IMR-90 (cell line): ENCODE results near the gene NUDT8. TPM values are rescaled to one million over a fixed set of nuclear protein-coding genes. Genes with fewer than 3 reads are reported as not detected.

Source experiments
- ATAC-seq: fragments of 200-7000 bp; cut with Tn5 transposase; 2 replicates; pipeline ENCODE4 v1.9.1; 2020; ENCODE audit warnings: low read depth, mild to moderate bottlenecking, moderate library complexity
- BruUV-seq: library from RNA; stranded (reverse); fragments of 400-500 nt; replicated peaks from 2 replicates; lab custom pipeline; 2021; lab: Mats Ljungman, UMichigan
- CTCF ChIA-PET: fragments of 300-600 bp; formaldehyde crosslinking; extraction: SDS; loops from one replicate; lab custom pipeline; 2021; ENCODE audit warnings: antibody characterized with exemption; lab: Yijun Ruan, JAX
- POLR2A ChIA-PET: fragments of 300-600 bp; sonication (Branson Sonifier 250); formaldehyde crosslinking; loops from one replicate; lab custom pipeline; 2022; ENCODE audit warnings: antibody characterized with exemption; ENCODE audit not compliant: unreplicated experiment; lab: Charles Lee
- DNase-seq: peaks from one replicate; pipeline ENCODE4 v3.0.0; 2013
- H2AFZ ChIP-seq: replicated peaks from 2 replicates; pipeline ENCODE3; 2013; ENCODE audit warnings: low read length, mild to moderate bottlenecking; ENCODE audit not compliant: poor library complexity
- H2AK5ac ChIP-seq: 2 replicates; pipeline ENCODE4 v1.6.1; 2013; ENCODE audit warnings: low read depth, low read length, inconsistent platforms
- H2AK9ac ChIP-seq: replicated peaks from 2 replicates; pipeline ENCODE3; 2013; ENCODE audit warnings: mild to moderate bottlenecking, low read depth, low read length, moderate library complexity; ENCODE audit not compliant: poor library complexity
- H2BK120ac ChIP-seq: 2 replicates; pipeline ENCODE4 v1.6.1; 2013; ENCODE audit warnings: low read depth, low read length, inconsistent platforms
- H2BK15ac ChIP-seq: 3 replicates; pipeline ENCODE4 v1.6.1; 2013; ENCODE audit warnings: low read depth, low read length, inconsistent platforms
- H2BK20ac ChIP-seq: 2 replicates; pipeline ENCODE4 v1.6.1; 2013; ENCODE audit warnings: low read depth, mild to moderate bottlenecking, inconsistent platforms, low read length, moderate library complexity
- H2BK5ac ChIP-seq: 2 replicates; pipeline ENCODE4 v1.6.1; 2013; ENCODE audit warnings: mild to moderate bottlenecking, low read depth, low read length, inconsistent platforms; ENCODE audit not compliant: poor library complexity, severe bottlenecking
- H3K14ac ChIP-seq: replicated peaks from 2 replicates; pipeline ENCODE4 v1.6.1; 2013; ENCODE audit warnings: low read depth, low read length, inconsistent platforms
- H3K18ac ChIP-seq: 2 replicates; pipeline ENCODE4 v1.6.1; 2013; ENCODE audit warnings: low read depth, low read length, control low read depth
- H3K23ac ChIP-seq: 2 replicates; pipeline ENCODE4 v1.6.1; 2013; ENCODE audit warnings: low read depth, low read length, inconsistent platforms
- H3K27ac ChIP-seq: 2 replicates; pipeline ENCODE4 v1.5.1; 2013; ENCODE audit warnings: mild to moderate bottlenecking, control low read depth, low read length; ENCODE audit not compliant: insufficient read depth
- H3K27me3 ChIP-seq: 2 replicates; pipeline ENCODE4 v1.6.1; 2013; ENCODE audit warnings: low read length; ENCODE audit not compliant: control insufficient read depth, insufficient read depth
- H3K36me3 ChIP-seq: 2 replicates; pipeline ENCODE4 v1.6.1; 2013; ENCODE audit warnings: low read length, mixed read lengths; ENCODE audit not compliant: control insufficient read depth, insufficient read depth
- H3K4ac ChIP-seq: 2 replicates; pipeline ENCODE4 v1.6.1; 2013; ENCODE audit warnings: low read depth, low read length, inconsistent platforms
- H3K4me1 ChIP-seq: 2 replicates; pipeline ENCODE4 v1.6.1; 2013; ENCODE audit warnings: low read length, mixed read lengths; ENCODE audit not compliant: control insufficient read depth, insufficient read depth
- H3K4me2 ChIP-seq: 2 replicates; pipeline ENCODE4 v1.6.1; 2013; ENCODE audit warnings: low read depth, mild to moderate bottlenecking, control low read depth, low read length, moderate library complexity
- H3K4me3 ChIP-seq: 2 replicates; pipeline ENCODE4 v1.5.1; 2013; ENCODE audit warnings: low read depth, mild to moderate bottlenecking, control low read depth, low read length, moderate library complexity; ENCODE audit not compliant: insufficient read depth
- H3K56ac ChIP-seq: 2 replicates; pipeline ENCODE4 v1.6.1; 2013; ENCODE audit warnings: low read length, inconsistent platforms; ENCODE audit not compliant: insufficient read depth; ENCODE audit errors: extremely low read depth
- H3K79me1 ChIP-seq, 2 experiments: 2 replicates each; pipeline ENCODE4 v1.6.1; 2013; ENCODE audit warnings: low read length in 2 of 2, inconsistent platforms in 1 of 2, low read depth in 1 of 2
- H3K9ac ChIP-seq: 2 replicates; pipeline ENCODE4 v1.6.1; 2013; ENCODE audit warnings: low read depth, low read length, control low read depth
- H3K9me1 ChIP-seq: 2 replicates; pipeline ENCODE4 v1.6.1; 2013; ENCODE audit warnings: low read length, inconsistent platforms; ENCODE audit not compliant: insufficient read depth
- H3K9me3 ChIP-seq: 2 replicates; pipeline ENCODE4 v1.6.1; 2013; ENCODE audit warnings: low read length; ENCODE audit not compliant: control insufficient read depth, insufficient read depth
- H4K20me1 ChIP-seq: 2 replicates; pipeline ENCODE4 v1.6.1; 2013; ENCODE audit warnings: low read length, inconsistent platforms; ENCODE audit not compliant: insufficient read depth
- H4K5ac ChIP-seq: 2 replicates; pipeline ENCODE4 v1.6.1; 2013; ENCODE audit warnings: mild to moderate bottlenecking, low read depth, low read length, control low read depth
- H4K8ac ChIP-seq, 2 experiments: 2 replicates each; pipeline ENCODE4 v1.6.1; 2013; ENCODE audit warnings: low read depth in 2 of 2, low read length in 2 of 2, control low read depth in 1 of 2, inconsistent platforms in 1 of 2
- H4K91ac ChIP-seq: 2 replicates; pipeline ENCODE4 v1.6.1; 2013; ENCODE audit warnings: low read depth, low read length, inconsistent platforms; ENCODE audit not compliant: insufficient read depth
- BHLHE40 ChIP-seq: fragments of 150-350 bp; IDR thresholded peaks from 2 replicates; pipeline ENCODE4 v1.6.1; 2016; ENCODE audit warnings: mild to moderate bottlenecking, low read depth, low read length
- CEBPB ChIP-seq: IDR thresholded peaks from 2 replicates; pipeline ENCODE4 v1.6.1; 2012; ENCODE audit warnings: low read depth, low read length, improper control_type of control experiment
- CHD1 ChIP-seq: IDR thresholded peaks from 2 replicates; pipeline ENCODE4 v1.6.1; 2012; ENCODE audit warnings: low read depth, low read length, improper control_type of control experiment
- CTCF ChIP-seq: conservative IDR thresholded peaks from 2 replicates; pipeline ENCODE4 v1.5.1; 2012; ENCODE audit warnings: mild to moderate bottlenecking, low read depth, low read length, improper control_type of control experiment
- ELK1 ChIP-seq: fragments of 150-350 bp; IDR thresholded peaks from 2 replicates; pipeline ENCODE4 v1.6.1; 2016; ENCODE audit warnings: low read depth, mild to moderate bottlenecking, low read length, moderate library complexity, borderline replicate concordance
- FOS ChIP-seq: fragments of 150-350 bp; IDR thresholded peaks from 2 replicates; pipeline ENCODE4 v1.6.1; 2016; ENCODE audit warnings: low read depth, low read length
- MAFK ChIP-seq: IDR thresholded peaks from 2 replicates; pipeline ENCODE4 v1.6.1; 2012; ENCODE audit warnings: low read depth, low read length, improper control_type of control experiment
- MAZ ChIP-seq: IDR thresholded peaks from 2 replicates; pipeline ENCODE4 v1.6.1; 2012; ENCODE audit warnings: low read depth, mild to moderate bottlenecking, low read length, improper control_type of control experiment, moderate library complexity, borderline replicate concordance
- MXI1 ChIP-seq: IDR thresholded peaks from 2 replicates; pipeline ENCODE4 v1.6.1; 2012; ENCODE audit warnings: low read depth, mild to moderate bottlenecking, low read length, moderate library complexity, borderline replicate concordance
- NFE2L2 ChIP-seq: fragments of 150-350 bp; IDR thresholded peaks from 2 replicates; pipeline ENCODE4 v1.6.1; 2016; ENCODE audit warnings: low read depth, mild to moderate bottlenecking, low read length
- POLR2A ChIP-seq: IDR thresholded peaks from 2 replicates; pipeline ENCODE4 v1.6.1; 2012; ENCODE audit warnings: mild to moderate bottlenecking, low read depth, low read length
- RCOR1 ChIP-seq: IDR thresholded peaks from 2 replicates; pipeline ENCODE4 v1.6.1; 2012; ENCODE audit warnings: mild to moderate bottlenecking, low read length, improper control_type of control experiment; ENCODE audit not compliant: insufficient replicate concordance
- RFX5 ChIP-seq: IDR thresholded peaks from 2 replicates; pipeline ENCODE4 v1.8.0; 2012; ENCODE audit warnings: low read depth, mild to moderate bottlenecking, low read length, moderate library complexity
- SMC3 ChIP-seq: fragments of 150-350 bp; IDR thresholded peaks from 2 replicates; pipeline ENCODE4 v1.6.1; 2016; ENCODE audit warnings: low read depth, mild to moderate bottlenecking, antibody characterized with exemption, low read length, moderate library complexity
- USF2 ChIP-seq: fragments of 150-350 bp; IDR thresholded peaks from 2 replicates; pipeline ENCODE4 v1.6.1; 2017; ENCODE audit warnings: mild to moderate bottlenecking, antibody characterized with exemption, low read length, low read depth
- WGBS, 2 experiments: methylation state at CpG; one replicate each; pipeline versions ENCODE4 v1.1.5 to v1.1.7; 2013; ENCODE audit warnings: missing lambda C conversion rate in 2 of 2; ENCODE audit not compliant: insufficient read length in 1 of 2; ENCODE audit errors: extremely low coverage in 2 of 2; 5-methylcytosine and 5-hydroxymethylcytosine counted together
- dilution Hi-C: fragments of 300-500 bp; cut with HindIII; formaldehyde crosslinking; loops from one replicate; pipeline ENCODE4 v1.14.3; 2018; ENCODE audit warnings: low sequenced_read_pairs; ENCODE audit not compliant: unreplicated experiment
- in situ Hi-C: fragments of 300-500 bp; cut with MboI; formaldehyde crosslinking; loops from 3 replicates; pipeline ENCODE4 v1.14.3; 2019; ENCODE audit warnings: low sequenced_read_pairs, inconsistent platforms, mixed read lengths
- intact Hi-C: fragments of 100-400 bp; cut with micrococcal nuclease; formaldehyde crosslinking; loops from 2 replicates; pipeline ENCODE4 v1.10.0; 2022
- polyA plus RNA-seq, 3 experiments: library from polyadenylated mRNA; depleted of rRNA; stranded (reverse); fragments of >200 nt; gene quantifications; 2 replicates each; pipeline ENCODE4 v1.2.3, GENCODE V29; 2012; ENCODE audit warnings: low replicate concordance in 1 of 3
- total RNA-seq: library from RNA; depleted of rRNA; stranded (reverse); fragments of >200 nt; gene quantifications from 2 replicates; pipeline ENCODE4 v1.2.3, GENCODE V29; 2012

NUDT8 gene
- total and polyA plus RNA-seq, 2 of the 4 experiments (the other 2 are of a cell fraction), result 1.4 to 2.5 TPM

- Histone ChIP-seq H3K14ac (no peak overlapping the region), H3K27ac (no peak overlapping the region), H2BK15ac (no peak overlapping the region), H2AK9ac (no peak overlapping the region), H3K36me3 (no peaks in the 10 kb centered on the region), H2BK5ac (no peak overlapping the region), H3K4me1 (no peaks in the 10 kb centered on the region), H3K9ac (no peak overlapping the region), H4K8ac (no peak overlapping the region), H3K4me3 (no peak overlapping the region), H3K9me3 (peaks cover 3% of the 10 kb centered on the region), H4K91ac (no peak overlapping the region), H3K27me3 (peaks cover 7% of the 10 kb centered on the region), H3K18ac (no peak overlapping the region), H3K56ac (no peak overlapping the region), H2AK5ac (no peak overlapping the region), H3K4me2 (no peak overlapping the region), H2AFZ (no peak overlapping the region), H3K79me1 (no peaks in the 10 kb centered on the region), H4K20me1 (0 out of 2 replicates have a peak, but pooled peaks cover 4% of the 10 kb centered on the region), H3K9me1 (peaks cover 7% of the 10 kb centered on the region; the same call in 1 of the 2 replicates), H2BK120ac (no peak overlapping the region), H2BK20ac (no peak overlapping the region), H4K5ac (no peak overlapping the region), H3K23ac (no peak overlapping the region), H3K4ac (no peak overlapping the region)
- in situ Hi-C loops (no loop called here), intact Hi-C loops (no loop called here), dilution Hi-C loops (no loop called here)
- WGBS, 2 experiments, result 19% methylated on average over 4 of the region's 15 CpGs; no CpG with 5 or more reads in 1 of the 2 experiments
- ChIA-PET POLR2A (no interaction called here), CTCF (no interaction called here)
- no TSS peak for BruUV-seq
- DNase-seq (no peak), ATAC-seq (no peak)
- TF ChIP-seq SMC3 (no peak), RCOR1 (no peak), ELK1 (no peak), CHD1 (no peak), NFE2L2 (no peak), MXI1 (no peak), BHLHE40 (no peak), RFX5 (no peak), FOS (no peak), USF2 (no peak), POLR2A (no peak), CEBPB (no peak), CTCF (no peak), MAFK (no peak), MAZ (no peak)
Measured at GRCh38 chr11:67652965-67653845, 23.5 kb upstream of the NUDT8 start.
